CD4-positive, CD25-positive, alpha-beta regulatory T cell (primary cell): ENCODE data around the gene PLEKHA8. TPM values are rescaled to one million over a fixed set of nuclear protein-coding genes. Genes with fewer than 3 reads are reported as not detected.

Source experiments
- ATAC-seq, 2 donors: fragments of 150-1000 bp; cut with Tn5 transposase; one replicate each; pipeline ENCODE4 v1.10.0; 2021; ENCODE audit warnings: low read depth in 2 of 2, moderate number of reproducible peaks in 2 of 2, moderate library complexity in 1 of 2
- DNase-seq, 3 donors: peaks; one replicate each; pipeline versions ENCODE4 v3.0.0 to v3.0.0-alpha.2; 2012 to 2022; ENCODE audit warnings: mixed read lengths in 1 of 3
- H3K27ac ChIP-seq: one replicate; pipeline ENCODE4 v1.7.0; 2013; ENCODE audit warnings: mild to moderate bottlenecking, low read length; ENCODE audit not compliant: insufficient read depth, poor library complexity, severe bottlenecking
- H3K27me3 ChIP-seq: one replicate; pipeline ENCODE4 v1.7.0; 2013; ENCODE audit warnings: low read length; ENCODE audit not compliant: control insufficient read depth, insufficient read depth
- H3K36me3 ChIP-seq: one replicate; pipeline ENCODE4 v1.7.0; 2013; ENCODE audit warnings: mild to moderate bottlenecking, low read length, moderate library complexity; ENCODE audit not compliant: control insufficient read depth, insufficient read depth
- H3K4me1 ChIP-seq: 2 replicates; pipeline ENCODE4 v1.7.0; 2013; ENCODE audit warnings: mild to moderate bottlenecking, low read length; ENCODE audit not compliant: insufficient read depth, control insufficient read depth, poor library complexity, severe bottlenecking
- H3K4me3 ChIP-seq: one replicate; pipeline ENCODE4 v1.7.0; 2013; ENCODE audit warnings: low read depth, mild to moderate bottlenecking, low read length, moderate library complexity
- H3K9me3 ChIP-seq, 2 experiments: 1 replicate in 1 of 2; 2 replicates in 1 of 2; pipeline ENCODE4 v1.7.0; 2013; ENCODE audit warnings: low read length in 2 of 2, mild to moderate bottlenecking in 1 of 2, moderate library complexity in 1 of 2; ENCODE audit not compliant: control insufficient read depth in 2 of 2
- H3K27ac Mint-ChIP-seq, 3 donors: one replicate each; pipeline ENCODE4 v1.8.0; 2020 to 2022; ENCODE audit warnings: mild to moderate bottlenecking in 3 of 3, mixed read lengths in 3 of 3, moderate library complexity in 2 of 3
- H3K27me3 Mint-ChIP-seq: one replicate; pipeline ENCODE4 v1.8.0; 2022; ENCODE audit warnings: mild to moderate bottlenecking, mixed read lengths
- H3K36me3 Mint-ChIP-seq: one replicate; pipeline ENCODE4 v1.8.0; 2020; ENCODE audit warnings: mixed read lengths
- H3K4me1 Mint-ChIP-seq, 4 donors: one replicate each; pipeline ENCODE4 v1.8.0; 2020 to 2022; ENCODE audit warnings: mixed read lengths in 4 of 4, mild to moderate bottlenecking in 1 of 4
- H3K4me3 Mint-ChIP-seq, 4 donors: one replicate each; pipeline ENCODE4 v1.8.0; 2020 to 2022; ENCODE audit warnings: mild to moderate bottlenecking in 4 of 4, mixed read lengths in 4 of 4, moderate library complexity in 3 of 4
- H3K9me3 Mint-ChIP-seq, 7 donors: one replicate each; pipeline ENCODE4 v1.8.0; 2020 to 2022; ENCODE audit warnings: mixed read lengths in 7 of 7, mild to moderate bottlenecking in 3 of 7, moderate library complexity in 2 of 7
- polyA plus RNA-seq, 4 donors: library from polyadenylated mRNA; unstranded; fragments of 300-500 nt; fragmentation: Illumina TruSeq; gene quantifications; one replicate each; pipeline ENCODE4 v1.2.3, GENCODE V29; 2021
- total RNA-seq: library from RNA; stranded (reverse); gene quantifications from one replicate; pipeline ENCODE4 v1.2.3, GENCODE V29; 2022

The PLEKHA8 gene
- total and polyA plus RNA-seq, 5 donors from 2014 or later: 3.1 to 15.2 (median 8.0) TPM

DNA sequence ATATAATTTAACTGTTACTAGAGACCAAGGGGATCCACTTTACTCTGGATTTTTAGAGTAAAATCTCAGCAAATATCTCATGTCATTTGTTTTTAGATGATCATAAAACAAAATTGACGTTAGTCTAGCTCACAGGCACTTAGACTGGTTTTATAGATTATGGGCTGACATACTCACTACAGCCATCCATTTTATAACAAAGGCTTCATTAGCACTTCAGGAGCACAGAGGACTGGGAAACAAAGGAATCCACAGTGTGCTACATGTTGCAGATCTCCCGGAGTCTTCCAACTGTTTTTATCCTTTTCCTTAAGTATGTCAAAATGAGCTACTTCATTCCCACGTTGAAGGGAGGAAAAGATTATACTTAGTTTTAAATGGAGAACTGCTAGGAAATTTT lies 22.7 kb upstream of the PLEKHA8 start:
- no peak overlapping the region for H3K4me3 ChIP-seq
- DNase-seq (no peak), ATAC-seq (no peak)
- H3K4me1 Mint-ChIP-seq: no peaks in the 10 kb centered on the region
- no peaks in the 10 kb centered on the region for H3K4me1 ChIP-seq
- H3K9me3 ChIP-seq: no peaks in the 10 kb centered on the region
- peaks cover 0 to 2% (median 0%) of the 10 kb centered on the region in 7 donors for H3K9me3 Mint-ChIP-seq
- no peak overlapping the region for H3K27ac Mint-ChIP-seq
- peaks cover 29% of the 10 kb centered on the region for H3K27me3 Mint-ChIP-seq
- H3K4me3 Mint-ChIP-seq: no peak overlapping the region
- H3K36me3 Mint-ChIP-seq: no peaks in the 10 kb centered on the region
- H3K36me3 ChIP-seq: no peaks in the 10 kb centered on the region
- peaks cover 11% of the 10 kb centered on the region for H3K27me3 ChIP-seq
- no peak overlapping the region for H3K27ac ChIP-seq

DNA sequence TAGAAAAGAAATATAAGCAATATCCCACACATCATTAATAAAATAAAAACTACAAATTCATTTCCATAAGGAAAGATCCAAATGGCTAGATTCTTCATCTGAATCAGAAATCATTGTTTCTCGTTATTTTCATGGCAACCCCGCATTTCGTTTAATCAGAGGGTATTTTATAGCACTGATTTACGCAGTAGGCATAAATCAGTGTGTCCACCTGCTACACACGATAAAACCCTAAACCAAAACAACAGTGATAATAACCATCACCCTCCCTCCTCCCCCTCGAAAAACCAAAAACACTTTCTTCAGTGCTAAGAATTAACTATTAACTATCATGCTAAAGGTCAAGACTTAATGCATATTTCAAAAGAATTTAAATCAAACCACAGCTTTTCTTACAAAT lies 18.2 kb upstream of the PLEKHA8 start:
- no peaks in the 10 kb centered on the region for H3K4me1 Mint-ChIP-seq
- Histone ChIP-seq H3K4me1 (no peaks in the 10 kb centered on the region), H3K27ac (no peak overlapping the region), H3K36me3 (no peaks in the 10 kb centered on the region), H3K27me3 (peaks cover 2% of the 10 kb centered on the region), H3K4me3 (no peak overlapping the region), H3K9me3 (no peaks in the 10 kb centered on the region)
- no peak overlapping the region for H3K4me3 Mint-ChIP-seq
- H3K9me3 Mint-ChIP-seq: no peaks in the 10 kb centered on the region
- no peak overlapping the region for H3K27ac Mint-ChIP-seq
- ATAC-seq: no peak
- DNase-seq: no peak
- peaks cover 8% of the 10 kb centered on the region for H3K36me3 Mint-ChIP-seq
- peaks cover 10% of the 10 kb centered on the region for H3K27me3 Mint-ChIP-seq

DNA sequence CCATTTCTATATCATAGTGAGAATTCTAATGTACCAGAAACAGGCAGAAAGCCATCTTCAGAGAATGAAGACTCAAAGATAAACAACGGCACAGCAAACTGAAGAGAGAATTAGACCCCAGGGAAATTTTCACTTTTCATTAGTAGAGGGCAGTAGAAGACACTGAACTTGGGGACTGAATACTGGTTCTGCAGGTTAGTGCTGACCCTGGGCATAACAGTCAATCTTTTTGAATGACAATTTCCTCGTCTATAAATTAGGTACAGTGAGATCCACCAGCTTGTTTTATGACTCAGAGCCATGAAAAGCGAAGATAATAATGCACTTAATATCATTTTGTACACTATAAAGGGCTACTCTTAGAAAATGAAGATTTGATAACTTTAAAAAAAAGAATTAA lies 15.5 kb upstream of the PLEKHA8 start:
- ATAC-seq: no peak
- Mint-ChIP-seq H3K9me3 (no peaks in the 10 kb centered on the region), H3K4me1 (no peaks in the 10 kb centered on the region), H3K36me3 (peaks cover 8% of the 10 kb centered on the region), H3K27me3 (no peaks in the 10 kb centered on the region), H3K4me3 (no peak overlapping the region), H3K27ac (peak overlapping the region in 1 of 3 donors; percentile 3)
- H3K36me3 ChIP-seq: no peaks in the 10 kb centered on the region
- no peak for DNase-seq
- H3K4me3 ChIP-seq: no peak overlapping the region
- H3K27me3 ChIP-seq: no peaks in the 10 kb centered on the region
- no peaks in the 10 kb centered on the region for H3K4me1 ChIP-seq
- H3K27ac ChIP-seq: no peak overlapping the region
- H3K9me3 ChIP-seq: no peaks in the 10 kb centered on the region

DNA sequence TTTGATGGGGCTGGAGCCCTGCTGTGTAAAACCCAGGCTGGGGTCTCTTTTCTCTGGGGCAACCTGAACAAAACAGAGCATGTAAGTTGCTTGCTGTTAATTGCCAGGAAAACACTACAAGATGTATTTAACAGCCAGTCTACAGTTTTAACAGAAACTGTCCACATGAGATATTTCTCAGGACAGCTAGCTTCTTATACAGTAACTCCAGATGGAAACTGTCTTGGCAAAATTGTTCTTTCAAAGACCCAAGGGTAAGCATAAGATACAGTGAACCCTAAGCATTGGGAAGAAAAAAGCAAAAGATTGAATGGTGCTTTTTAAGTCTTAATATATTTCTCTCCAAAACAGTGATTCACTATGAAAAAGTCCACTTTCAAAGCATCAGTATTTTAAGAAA lies 9.8 kb upstream of the PLEKHA8 start:
- peaks cover 15% of the 10 kb centered on the region for H3K36me3 Mint-ChIP-seq
- no peaks in the 10 kb centered on the region for H3K27me3 Mint-ChIP-seq
- Histone ChIP-seq H3K4me3 (no peak overlapping the region), H3K9me3 (no peaks in the 10 kb centered on the region), H3K36me3 (peaks cover 4% of the 10 kb centered on the region), H3K4me1 (no peaks in the 10 kb centered on the region), H3K27ac (no peak overlapping the region), H3K27me3 (no peaks in the 10 kb centered on the region)
- no peak overlapping the region for H3K27ac Mint-ChIP-seq
- peaks cover 0 to 17% (median 12%) of the 10 kb centered on the region in 4 donors for H3K4me1 Mint-ChIP-seq
- DNase-seq (no peak), ATAC-seq (no peak)
- no peaks in the 10 kb centered on the region for H3K9me3 Mint-ChIP-seq
- no peak overlapping the region for H3K4me3 Mint-ChIP-seq

DNA sequence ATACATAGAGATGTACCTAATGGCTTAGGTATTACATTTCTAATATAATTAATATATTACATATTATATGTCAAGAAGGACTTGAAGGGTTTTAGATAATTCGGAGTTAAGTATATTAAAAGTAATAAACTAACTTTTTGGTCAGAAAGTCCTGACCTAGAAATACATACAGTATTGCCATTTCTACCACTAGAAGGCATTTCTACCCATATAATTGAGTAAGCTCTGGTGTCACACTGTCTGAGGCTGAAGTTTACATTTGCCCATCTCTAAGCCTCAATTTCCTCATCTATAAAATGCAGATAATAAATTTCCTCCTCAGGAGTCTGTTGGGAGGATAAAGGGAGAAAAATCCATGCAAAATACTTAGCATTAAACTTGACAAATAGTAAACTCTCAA lies 8.8 kb upstream of the PLEKHA8 start:
- ATAC-seq: no peak
- H3K4me1 Mint-ChIP-seq: peaks cover 0 to 22% (median 19%) of the 10 kb centered on the region in 4 donors

DNA sequence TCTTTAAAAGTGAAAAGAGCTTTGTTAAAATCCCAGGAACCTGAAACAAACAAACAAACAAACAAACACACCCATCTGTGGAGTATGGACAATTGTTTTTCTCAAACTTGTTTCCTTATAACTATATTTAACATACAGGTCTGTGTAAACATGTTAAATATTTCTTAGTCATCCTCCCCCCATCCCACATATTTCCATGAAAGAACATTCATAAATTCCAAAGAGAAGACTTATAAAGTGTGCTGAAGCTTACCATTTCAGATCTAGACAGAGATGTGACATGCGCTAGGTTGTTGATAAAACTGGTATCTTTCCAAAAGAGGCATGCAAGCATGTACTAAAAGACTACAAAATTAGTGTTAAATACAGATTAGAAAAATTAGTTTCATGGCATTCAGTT lies 8.3 kb upstream of the PLEKHA8 start:
- Histone ChIP-seq H3K27ac (no peak overlapping the region), H3K27me3 (no peaks in the 10 kb centered on the region), H3K36me3 (peaks cover 4% of the 10 kb centered on the region), H3K9me3 (no peaks in the 10 kb centered on the region), H3K4me1 (peaks cover 6% of the 10 kb centered on the region), H3K4me3 (no peak overlapping the region)
- Mint-ChIP-seq H3K4me3 (no peak overlapping the region), H3K27me3 (no peaks in the 10 kb centered on the region), H3K27ac (no peak overlapping the region), H3K9me3 (no peaks in the 10 kb centered on the region), H3K4me1 (peaks cover 0 to 26% (median 22%) of the 10 kb centered on the region in 4 donors), H3K36me3 (peaks cover 10% of the 10 kb centered on the region)
- ATAC-seq: no peak
- no peak for DNase-seq

More for the DNA sequence above, 8.8 kb upstream of the PLEKHA8 start:
- H3K9me3 ChIP-seq: no peaks in the 10 kb centered on the region
- no peak for DNase-seq
- H3K4me3 Mint-ChIP-seq: no peak overlapping the region
- no peaks in the 10 kb centered on the region for H3K4me1 ChIP-seq
- no peak overlapping the region for H3K4me3 ChIP-seq
- no peaks in the 10 kb centered on the region for H3K9me3 Mint-ChIP-seq
- H3K36me3 ChIP-seq: peaks cover 4% of the 10 kb centered on the region
- H3K27ac ChIP-seq: no peak overlapping the region
- peaks cover 14% of the 10 kb centered on the region for H3K36me3 Mint-ChIP-seq
- no peaks in the 10 kb centered on the region for H3K27me3 ChIP-seq
- H3K27ac Mint-ChIP-seq: peak overlapping the region in 1 of 3 donors; percentile 48
- H3K27me3 Mint-ChIP-seq: no peaks in the 10 kb centered on the region

DNA sequence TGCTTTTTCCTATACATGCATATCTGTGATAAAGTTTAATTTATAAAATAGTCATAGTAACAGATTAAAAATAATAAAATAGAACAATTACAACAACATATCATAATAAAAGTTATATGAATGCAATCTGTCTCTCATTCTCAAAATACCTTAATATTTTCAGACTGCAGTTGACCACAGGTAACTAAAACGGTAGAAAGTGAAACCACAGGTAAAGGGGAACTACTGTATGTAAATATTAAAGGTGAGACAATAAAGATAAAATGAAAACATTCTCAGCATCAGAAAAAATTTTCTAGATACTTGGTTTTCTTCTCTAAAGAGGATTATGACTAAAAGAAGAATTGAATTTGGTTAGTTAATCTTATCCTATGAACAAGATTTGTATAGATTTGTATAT lies 7.7 kb upstream of the PLEKHA8 start:
- H3K27ac ChIP-seq: no peak overlapping the region
- ATAC-seq (no peak), DNase-seq (no peak)
- H3K9me3 ChIP-seq: no peaks in the 10 kb centered on the region
- no peaks in the 10 kb centered on the region for H3K27me3 ChIP-seq
- Mint-ChIP-seq H3K36me3 (peaks cover 10% of the 10 kb centered on the region), H3K27me3 (no peaks in the 10 kb centered on the region), H3K4me1 (peaks cover 6 to 32% (median 28%) of the 10 kb centered on the region in 4 donors), H3K9me3 (no peaks in the 10 kb centered on the region), H3K4me3 (no peak overlapping the region), H3K27ac (no peak overlapping the region)
- no peak overlapping the region for H3K4me3 ChIP-seq
- H3K4me1 ChIP-seq: peaks cover 11% of the 10 kb centered on the region
- peaks cover 4% of the 10 kb centered on the region for H3K36me3 ChIP-seq

DNA sequence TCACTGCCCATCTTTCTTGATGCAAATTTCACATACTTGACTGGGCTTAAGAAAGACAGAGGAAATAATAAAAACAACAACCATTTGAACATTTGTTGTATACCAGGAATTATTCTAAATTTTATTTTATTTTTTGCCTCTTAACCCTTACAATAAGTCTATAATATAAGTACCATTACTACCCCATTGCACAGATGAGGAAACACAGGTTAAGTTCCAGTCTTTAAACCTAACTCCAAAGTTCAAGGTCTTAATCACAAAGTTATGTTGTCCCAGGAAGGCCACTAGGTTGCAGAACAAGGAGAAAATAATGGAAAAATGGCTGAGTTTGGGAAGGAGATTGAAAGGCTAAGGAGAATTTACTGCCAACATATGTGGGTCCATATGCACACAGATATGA lies 5.2 kb upstream of the PLEKHA8 start:
- H3K36me3 ChIP-seq: peaks cover 4% of the 10 kb centered on the region
- H3K4me3 ChIP-seq: no peak overlapping the region
- Mint-ChIP-seq H3K36me3 (peaks cover 9% of the 10 kb centered on the region), H3K27ac (peak overlapping the region in 1 of 3 donors; percentile 17), H3K4me3 (peak overlapping the region in 3 of 4 donors; percentile 5 to 81 (median 8)), H3K9me3 (no peaks in the 10 kb centered on the region), H3K4me1 (peaks cover 14 to 46% (median 43%) of the 10 kb centered on the region in 4 donors), H3K27me3 (no peaks in the 10 kb centered on the region)
- no peaks in the 10 kb centered on the region for H3K27me3 ChIP-seq
- H3K4me1 ChIP-seq: peaks cover 24% of the 10 kb centered on the region
- H3K9me3 ChIP-seq: no peaks in the 10 kb centered on the region
- DNase-seq (no peak), ATAC-seq (no peak)
- H3K27ac ChIP-seq: no peak overlapping the region
